Osteocyte (in vitro differentiated cells): ENCODE measurements around the gene TSPAN8. TPM values are rescaled to one million over a fixed set of nuclear protein-coding genes. Genes with fewer than 3 reads are reported as not detected.

ENCODE experiments used
- DNase-seq: peaks from one replicate; pipeline ENCODE4 v3.0.0; 2021; ENCODE audit warnings: mixed read lengths; ENCODE audit not compliant: unreplicated experiment; ENCODE audit errors: extremely low spot score
- H3K27ac Mint-ChIP-seq: one replicate; pipeline ENCODE4 v1.8.0; 2021; ENCODE audit warnings: mild to moderate bottlenecking, mixed read lengths; ENCODE audit not compliant: unreplicated experiment
- H3K27me3 Mint-ChIP-seq: one replicate; pipeline ENCODE4 v1.8.0; 2021; ENCODE audit warnings: mixed read lengths; ENCODE audit not compliant: unreplicated experiment
- H3K36me3 Mint-ChIP-seq: one replicate; pipeline ENCODE4 v1.8.0; 2021; ENCODE audit warnings: mixed read lengths; ENCODE audit not compliant: unreplicated experiment
- H3K4me1 Mint-ChIP-seq: one replicate; pipeline ENCODE4 v1.8.0; 2021; ENCODE audit warnings: mixed read lengths; ENCODE audit not compliant: unreplicated experiment
- H3K4me3 Mint-ChIP-seq: one replicate; pipeline ENCODE4 v1.8.0; 2021; ENCODE audit warnings: mild to moderate bottlenecking, moderate library complexity, mixed read lengths; ENCODE audit not compliant: unreplicated experiment
- H3K9me3 Mint-ChIP-seq: one replicate; pipeline ENCODE4 v1.8.0; 2021; ENCODE audit warnings: mixed read lengths; ENCODE audit not compliant: unreplicated experiment
- total RNA-seq: library from RNA; stranded (reverse); gene quantifications from 2 replicates; pipeline ENCODE4 v1.2.1, GENCODE V29; 2021
- TF ChIP-seq, protein P1 (sequence below): fragments of 200-600 bp; sonication (generic); IDR thresholded peaks from 2 replicates; pipeline ENCODE4 v1.5.0; 2021; ENCODE audit warnings: antibody characterized with exemption, mild to moderate bottlenecking, moderate library complexity

The TSPAN8 gene
- total RNA-seq, 1 donor from 2014 or later = 0.38 TPM

- Mint-ChIP-seq H3K4me3 (no peak overlapping the region), H3K4me1 (no peaks in the 10 kb centered on the region), H3K9me3 (peaks cover 5% of the 10 kb centered on the region), H3K36me3 (no peaks in the 10 kb centered on the region), H3K27ac (no peak overlapping the region), H3K27me3 (peaks cover 2% of the 10 kb centered on the region)
- TF ChIP-seq, protein P1, sequence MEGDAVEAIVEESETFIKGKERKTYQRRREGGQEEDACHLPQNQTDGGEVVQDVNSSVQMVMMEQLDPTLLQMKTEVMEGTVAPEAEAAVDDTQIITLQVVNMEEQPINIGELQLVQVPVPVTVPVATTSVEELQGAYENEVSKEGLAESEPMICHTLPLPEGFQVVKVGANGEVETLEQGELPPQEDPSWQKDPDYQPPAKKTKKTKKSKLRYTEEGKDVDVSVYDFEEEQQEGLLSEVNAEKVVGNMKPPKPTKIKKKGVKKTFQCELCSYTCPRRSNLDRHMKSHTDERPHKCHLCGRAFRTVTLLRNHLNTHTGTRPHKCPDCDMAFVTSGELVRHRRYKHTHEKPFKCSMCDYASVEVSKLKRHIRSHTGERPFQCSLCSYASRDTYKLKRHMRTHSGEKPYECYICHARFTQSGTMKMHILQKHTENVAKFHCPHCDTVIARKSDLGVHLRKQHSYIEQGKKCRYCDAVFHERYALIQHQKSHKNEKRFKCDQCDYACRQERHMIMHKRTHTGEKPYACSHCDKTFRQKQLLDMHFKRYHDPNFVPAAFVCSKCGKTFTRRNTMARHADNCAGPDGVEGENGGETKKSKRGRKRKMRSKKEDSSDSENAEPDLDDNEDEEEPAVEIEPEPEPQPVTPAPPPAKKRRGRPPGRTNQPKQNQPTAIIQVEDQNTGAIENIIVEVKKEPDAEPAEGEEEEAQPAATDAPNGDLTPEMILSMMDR = no peak
- DNase-seq = no peak
Observed at GRCh38 chr12:71109834-71110233, 48.0 kb downstream of the TSPAN8 start.

- no peak overlapping the region for H3K4me3 Mint-ChIP-seq
- H3K9me3 Mint-ChIP-seq = peaks cover 9% of the 10 kb centered on the region
- no peak overlapping the region for H3K27ac Mint-ChIP-seq
- no peak for DNase-seq
- no peaks in the 10 kb centered on the region for H3K4me1 Mint-ChIP-seq
- H3K27me3 Mint-ChIP-seq = no peaks in the 10 kb centered on the region
- TF ChIP-seq, protein P1 = no peak
- H3K36me3 Mint-ChIP-seq = no peaks in the 10 kb centered on the region
Observed at GRCh38 chr12:71108355-71108754, 49.4 kb downstream of the TSPAN8 start.

DNA sequence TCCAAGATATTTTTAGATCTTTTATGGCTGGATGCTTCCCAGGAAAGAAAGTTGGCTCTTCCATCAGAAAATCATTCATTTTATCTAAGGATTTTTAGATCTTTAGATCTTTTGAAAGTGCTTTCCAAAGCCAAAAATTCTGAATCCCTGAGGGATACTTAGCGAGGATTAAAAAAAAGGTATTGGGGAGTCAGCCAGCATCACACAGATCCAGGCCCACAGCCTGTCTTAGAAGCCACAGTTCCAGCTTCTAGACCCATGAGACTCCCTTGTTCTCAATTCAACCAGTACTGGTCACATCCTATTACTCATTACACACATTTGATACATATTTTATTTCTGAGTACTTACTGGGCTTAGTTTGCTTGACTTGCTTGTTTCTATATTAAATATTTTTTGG is 49.9 kb downstream of the TSPAN8 start:
- DNase-seq = no peak
- no peaks in the 10 kb centered on the region for H3K4me1 Mint-ChIP-seq

DNA sequence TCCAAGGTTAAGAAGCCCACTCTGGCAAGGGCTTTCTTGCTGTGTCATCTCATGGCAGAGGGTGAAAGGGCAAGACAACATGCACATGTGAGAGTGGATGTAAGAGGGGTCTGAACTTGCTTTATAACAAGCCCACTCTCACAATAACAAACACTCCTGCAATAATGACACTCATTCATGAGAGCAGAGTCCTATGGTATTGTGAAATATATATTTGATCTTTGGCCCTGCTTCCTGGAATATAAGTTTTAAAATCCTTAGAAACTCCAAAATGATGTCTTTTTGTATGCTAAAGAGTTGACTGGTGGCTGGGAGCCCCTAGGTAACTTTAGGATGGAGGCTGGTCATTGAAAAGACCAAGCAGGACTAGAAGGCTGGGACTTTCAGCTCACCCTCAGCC is 51.8 kb downstream of the TSPAN8 start:
- TF ChIP-seq, protein P1 = no peak
- no peak overlapping the region for H3K27ac Mint-ChIP-seq
- no peaks in the 10 kb centered on the region for H3K36me3 Mint-ChIP-seq
- H3K27me3 Mint-ChIP-seq = no peaks in the 10 kb centered on the region
- peaks cover 9% of the 10 kb centered on the region for H3K9me3 Mint-ChIP-seq
- no peak for DNase-seq
- no peaks in the 10 kb centered on the region for H3K4me1 Mint-ChIP-seq
- H3K4me3 Mint-ChIP-seq = no peak overlapping the region

More for the DNA sequence above, 49.9 kb downstream of the TSPAN8 start:
- Mint-ChIP-seq H3K36me3 (no peaks in the 10 kb centered on the region), H3K4me3 (no peak overlapping the region), H3K27me3 (no peaks in the 10 kb centered on the region), H3K27ac (no peak overlapping the region), H3K9me3 (peaks cover 9% of the 10 kb centered on the region)
- TF ChIP-seq, protein P1 = no peak

DNA sequence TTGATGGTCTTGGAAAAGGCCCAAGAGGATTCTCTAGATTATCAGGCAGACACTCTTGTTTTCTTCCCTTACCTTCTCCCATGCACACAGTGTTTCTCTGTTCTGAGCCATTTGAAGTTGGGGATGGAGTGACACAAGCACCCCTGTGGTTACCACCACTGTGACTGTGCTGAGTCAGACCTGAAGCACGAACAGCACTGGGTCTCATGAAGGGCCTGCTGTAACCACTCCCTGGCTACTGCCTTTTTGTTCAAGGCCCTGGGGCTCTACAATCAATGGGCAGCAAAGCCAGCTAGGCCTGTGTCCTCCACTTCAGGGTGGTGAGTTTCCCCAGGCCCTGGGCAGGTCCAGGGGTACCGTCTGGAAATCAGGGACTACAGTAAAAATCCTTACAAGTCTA is 65.5 kb downstream of the TSPAN8 start:
- no peaks in the 10 kb centered on the region for H3K4me1 Mint-ChIP-seq
- TF ChIP-seq, protein P1 = no peak
- no peak for DNase-seq
- no peaks in the 10 kb centered on the region for H3K27me3 Mint-ChIP-seq
- no peak overlapping the region for H3K27ac Mint-ChIP-seq
- H3K9me3 Mint-ChIP-seq = peaks cover 31% of the 10 kb centered on the region
- H3K4me3 Mint-ChIP-seq = no peak overlapping the region
- H3K36me3 Mint-ChIP-seq = no peaks in the 10 kb centered on the region
